Ovary (tissue), 9 donors: Measurements from ENCODE around the gene AQP2. TPM values are rescaled to one million over a fixed set of nuclear protein-coding genes. Genes with fewer than 3 reads are reported as not detected.

ENCODE experiments used
- DNase-seq, 5 donors: peaks; one replicate each; pipeline ENCODE4 v3.0.0-alpha.2; 2019 to 2020
- H3K27ac ChIP-seq, 2 donors: fragments of 200-600 bp; one replicate each; pipeline versions ENCODE4 v1.5.1 to v1.8.0; 2019 to 2022
- H3K27me3 ChIP-seq: fragments of 200-600 bp; one replicate; pipeline ENCODE4 v1.8.0; 2022
- H3K36me3 ChIP-seq: fragments of 200-600 bp; sonication (generic); one replicate; pipeline ENCODE4 v1.5.1; 2019
- H3K4me1 ChIP-seq: one replicate; pipeline ENCODE4 v1.8.1; 2013; ENCODE audit warnings: mild to moderate bottlenecking, moderate library complexity; ENCODE audit not compliant: insufficient read depth
- H3K4me3 ChIP-seq: fragments of 200-600 bp; sonication (generic); one replicate; pipeline ENCODE4 v1.5.1; 2017
- H3K9me3 ChIP-seq, 2 donors: fragments of 200-600 bp in 1 of 2; sonication (generic) in 1 of 2; one replicate each; pipeline versions ENCODE4 v1.5.1 to v1.8.1; 2013 to 2019; ENCODE audit warnings: mild to moderate bottlenecking in 1 of 2, moderate library complexity in 1 of 2
- CTCF ChIP-seq, 3 donors: fragments of 450-650 bp in 2 of 3; fragments of 200-600 bp in 1 of 3; IDR thresholded peaks; one replicate each; pipeline versions ENCODE4 v1.5.1 to v1.8.0; 2016 to 2022; ENCODE audit warnings: antibody characterized with exemption in 3 of 3, mild to moderate bottlenecking in 1 of 3
- EP300 ChIP-seq: sonication (generic); formaldehyde crosslinking; IDR thresholded peaks from one replicate; pipeline ENCODE4 v1.6.1; 2017; ENCODE audit warnings: antibody characterized with exemption
- POLR2A ChIP-seq: fragments of 450-650 bp; IDR thresholded peaks from one replicate; pipeline ENCODE4 v1.6.1; 2017; ENCODE audit warnings: antibody characterized with exemption, mild to moderate bottlenecking, moderate library complexity
- WGBS, 3 donors: extraction: QIAGEN DNeasy Blood & Tissue Kit in 1 of 3; methylation state at CpG; one replicate each; pipeline versions ENCODE4 v1.1.5 to v1.1.7; 2013 to 2017; 5-methylcytosine and 5-hydroxymethylcytosine counted together
- intact Hi-C, 4 donors: fragments of 100-400 bp; cut with DNase I; formaldehyde crosslinking; loops; one replicate each; pipeline versions ENCODE4 v1.11.0 to v1.15.1; 2022 to 2023
- polyA plus RNA-seq, 2 donors: library from polyadenylated mRNA; stranded (reverse); fragments of 200-250 nt in 1 of 2; fragments of 350-450 nt in 1 of 2; fragmentation: Illumina TruSeq in 1 of 2; extraction: RNeasy Lipid Tissue Mini Kit (QIAGEN cat#74804) in 1 of 2; gene quantifications; one replicate each; pipeline ENCODE4 v1.2.3, GENCODE V29; 2013 to 2014
- total RNA-seq, 7 donors: library from RNA; depleted of rRNA in 2 of 7; stranded (reverse); fragments of >200 nt in 2 of 7; fragmentation: NEBNext Ultra II Directional in 3 of 7; extraction: Animal tissue kit (Norgen Biotek cat#: 25700) in 3 of 7; gene quantifications; one replicate each; pipeline versions ENCODE4 v1.1.0 to v1.2.4, GENCODE V29; 2016 to 2023
- donor health status: DM: no; HTN: no; CAD: no; lungs with moderate emphysema.
- donor health status: DM: no; HTN: no; CAD: no.
- donor health status: Bipolar disorder and iron deficiency.
- donor health status: DM: yes; HTN: yes; CAD: no.
- donor health status: DM: no; HTN: no; CAD: no.
- donor health status: DM: yes; HTN: yes; CAD: no.

Gene AQP2
- total and polyA plus RNA-seq, 9 donors: 0.11 to 3.7 (median 2.1) TPM; not detected in 6

- intact Hi-C loops: no loop called here
- H3K4me1 ChIP-seq: peaks cover 17% of the 10 kb centered on the region
- no peaks in the 10 kb centered on the region for H3K9me3 ChIP-seq
- no peaks in the 10 kb centered on the region for H3K27me3 ChIP-seq
- WGBS, 3 donors: 24 to 30% (median 28%) methylated on average over 12 of the region's 12 CpGs
- H3K36me3 ChIP-seq: no peaks in the 10 kb centered on the region
- no peak overlapping the region for H3K4me3 ChIP-seq
- peak; percentile 65 to 82 (median 68) for DNase-seq
- peak overlapping the region in 1 of 2 donors; percentile 19 for H3K27ac ChIP-seq
- TF ChIP-seq POLR2A (no peak), EP300 (no peak), CTCF (IDR thresholded peaks at IDR 0.05) (no peak)
These were observed 28.0 kb upstream of the AQP2 start for GRCh38 chr12:49922349-49923034.

- Histone ChIP-seq H3K27me3 (no peaks in the 10 kb centered on the region), H3K4me3 (no peak overlapping the region), H3K36me3 (no peaks in the 10 kb centered on the region), H3K9me3 (no peaks in the 10 kb centered on the region), H3K4me1 (peaks cover 17% of the 10 kb centered on the region), H3K27ac (peak overlapping the region in 1 of 2 donors; percentile 19)
- TF ChIP-seq EP300 (no peak), CTCF (IDR thresholded peaks at IDR 0.05) (no peak), POLR2A (no peak)
- peak in 1 of 5 donors; percentile 57 for DNase-seq
- WGBS, 3 donors: 34 to 40% (median 37%) methylated on average over 7 of the region's 7 CpGs
- intact Hi-C loops: no loop called here
These were observed 27.4 kb upstream of the AQP2 start for GRCh38 chr12:49923035-49923644.

- intact Hi-C loops: no loop called here
- DNase-seq: peak in 1 of 5 donors; percentile 29
- H3K4me1 ChIP-seq: peaks cover 17% of the 10 kb centered on the region
- H3K9me3 ChIP-seq: no peaks in the 10 kb centered on the region
- H3K36me3 ChIP-seq: no peaks in the 10 kb centered on the region
- TF ChIP-seq POLR2A (no peak), CTCF (IDR thresholded peaks at IDR 0.05) (no peak), EP300 (no peak)
- no peaks in the 10 kb centered on the region for H3K27me3 ChIP-seq
- H3K27ac ChIP-seq: no peak overlapping the region
- WGBS, 3 donors: 77 to 84% (median 81%) methylated on average over 15 of the region's 15 CpGs
- H3K4me3 ChIP-seq: no peak overlapping the region
These were observed 26.5 kb upstream of the AQP2 start for GRCh38 chr12:49923880-49924556.

GRCh38 chr12:49924628-49925246 lies 25.8 kb upstream of the AQP2 start:
- no peaks in the 10 kb centered on the region for H3K27me3 ChIP-seq
- H3K27ac ChIP-seq: no peak overlapping the region
- H3K4me3 ChIP-seq: no peak overlapping the region
- intact Hi-C loops: no loop called here
- no peak for TF ChIP-seq EP300
- TF ChIP-seq CTCF (IDR thresholded peaks at IDR 0.05): no peak
- TF ChIP-seq POLR2A: no peak
- no peak for DNase-seq
- H3K9me3 ChIP-seq: no peaks in the 10 kb centered on the region
- peaks cover 17% of the 10 kb centered on the region for H3K4me1 ChIP-seq
- H3K36me3 ChIP-seq: no peaks in the 10 kb centered on the region
- WGBS, 3 donors: 91 to 97% (median 94%) methylated on average over 7 of the region's 7 CpGs
